ENCODE measurements around the gene SYNJ2. TPM values are rescaled to one million over a fixed set of nuclear protein-coding genes. Genes with fewer than 3 reads are reported as not detected.
"Not testable (repeated sequence)": the region's sequence is repeated elsewhere in the genome, so short reads cannot be mapped to it uniquely, and the experiment has no call there.

SYNJ2 gene
- polyA plus RNA-seq, 1 experiment, result 40.8 TPM

DNA sequence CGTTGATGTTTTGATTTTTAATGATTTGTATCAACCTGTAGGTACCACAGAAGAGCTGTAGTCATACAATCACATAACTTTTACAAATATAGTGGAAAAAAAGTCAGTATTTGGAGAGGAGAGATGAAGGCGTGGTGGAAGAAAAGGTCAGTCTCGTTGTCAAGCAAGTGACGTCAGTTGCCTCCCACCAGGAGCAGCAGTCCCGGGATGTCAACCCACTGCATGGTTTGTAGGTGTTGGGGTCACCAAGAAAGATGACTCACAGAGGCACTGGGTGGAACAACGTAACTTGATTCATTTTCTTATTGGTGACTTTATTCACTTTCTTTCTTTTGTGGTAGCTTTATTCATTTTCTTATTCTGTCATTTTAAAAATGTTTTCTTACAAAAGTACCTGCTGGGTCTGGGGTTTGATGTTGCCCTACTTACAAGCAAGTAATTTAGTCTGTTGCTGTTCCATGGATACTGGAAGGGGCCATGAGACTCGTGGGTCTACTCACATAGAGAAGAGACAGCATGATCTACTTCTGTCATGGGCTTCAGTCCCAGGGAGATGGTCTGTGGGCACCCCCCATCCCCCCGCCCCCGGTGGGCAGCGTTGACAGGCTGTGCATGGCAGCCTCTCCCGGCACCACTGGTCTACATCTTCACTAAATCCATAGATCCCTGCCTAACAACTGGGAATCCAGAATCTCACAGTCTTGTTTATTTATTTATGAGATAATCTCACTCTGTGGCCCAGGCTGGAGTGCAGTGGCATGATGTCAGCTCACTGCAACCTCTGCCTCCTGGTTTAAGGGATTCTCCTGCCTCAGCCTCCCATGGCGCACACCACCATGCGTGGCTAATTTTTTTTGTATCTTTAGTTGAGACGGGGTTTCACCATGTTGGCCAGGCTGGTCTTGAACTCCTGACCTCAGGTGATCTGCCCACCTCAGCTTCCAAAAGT is 36.4 kb upstream of the SYNJ2 start:
- POLR2A ChIA-PET, result no interaction called here
- DNase-seq (ENCODE audit: low read depth, low spot score), result no peak
- CTCF ChIA-PET, result no interaction called here

DNA sequence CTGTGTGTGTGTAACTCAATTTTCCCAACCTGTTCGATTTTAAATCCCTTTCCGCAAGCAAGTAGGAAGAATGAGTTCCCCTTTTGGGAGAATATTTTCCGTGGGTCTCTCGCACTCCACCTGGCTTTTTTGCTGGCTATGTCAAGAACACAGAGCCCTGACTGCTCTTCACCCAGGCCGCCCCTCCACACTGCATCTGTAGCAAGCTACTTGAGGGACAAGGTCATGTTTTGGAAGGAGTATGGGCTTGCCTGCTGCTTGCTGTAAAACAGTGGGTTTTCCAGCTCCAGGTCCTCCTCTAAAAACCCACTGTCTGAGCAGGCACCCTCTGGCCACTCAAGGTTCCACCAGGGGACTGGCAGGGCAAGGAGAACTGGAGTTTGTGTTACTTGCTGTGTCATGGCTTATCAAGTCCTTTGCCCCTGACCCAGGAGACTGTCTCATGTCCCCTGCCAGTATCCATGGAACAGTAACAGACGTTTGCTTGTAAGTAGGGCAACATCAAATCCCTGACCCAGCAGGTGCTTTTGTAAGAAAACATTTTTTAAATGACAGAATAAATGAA is 35.5 kb upstream of the SYNJ2 start:
- DNase-seq (ENCODE audit: low read depth, low spot score), result no peak
- POLR2A ChIA-PET, result no interaction called here
- Histone ChIP-seq H3K27me3 (ENCODE audit: control insufficient read depth, insufficient read depth, low read length) (no peaks in the 10 kb centered on the region), H3K9me3 (ENCODE audit: control insufficient read depth, insufficient read depth, low read length) (peaks cover 6% of the 10 kb centered on the region; the same call in 1 of the 2 replicates), H3K4me3 (ENCODE audit: low read depth, low read length) (no peak overlapping the region), H3K27ac (ENCODE audit: low read depth, low read length) (no peak overlapping the region)
- TF ChIP-seq, protein P1, sequence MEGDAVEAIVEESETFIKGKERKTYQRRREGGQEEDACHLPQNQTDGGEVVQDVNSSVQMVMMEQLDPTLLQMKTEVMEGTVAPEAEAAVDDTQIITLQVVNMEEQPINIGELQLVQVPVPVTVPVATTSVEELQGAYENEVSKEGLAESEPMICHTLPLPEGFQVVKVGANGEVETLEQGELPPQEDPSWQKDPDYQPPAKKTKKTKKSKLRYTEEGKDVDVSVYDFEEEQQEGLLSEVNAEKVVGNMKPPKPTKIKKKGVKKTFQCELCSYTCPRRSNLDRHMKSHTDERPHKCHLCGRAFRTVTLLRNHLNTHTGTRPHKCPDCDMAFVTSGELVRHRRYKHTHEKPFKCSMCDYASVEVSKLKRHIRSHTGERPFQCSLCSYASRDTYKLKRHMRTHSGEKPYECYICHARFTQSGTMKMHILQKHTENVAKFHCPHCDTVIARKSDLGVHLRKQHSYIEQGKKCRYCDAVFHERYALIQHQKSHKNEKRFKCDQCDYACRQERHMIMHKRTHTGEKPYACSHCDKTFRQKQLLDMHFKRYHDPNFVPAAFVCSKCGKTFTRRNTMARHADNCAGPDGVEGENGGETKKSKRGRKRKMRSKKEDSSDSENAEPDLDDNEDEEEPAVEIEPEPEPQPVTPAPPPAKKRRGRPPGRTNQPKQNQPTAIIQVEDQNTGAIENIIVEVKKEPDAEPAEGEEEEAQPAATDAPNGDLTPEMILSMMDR (IDR thresholded peaks at IDR 0.05; ENCODE audit: low read depth, low read length), result no peak
- CTCF ChIA-PET, result interaction anchor here (1.5 to 1.8 kb wide), 2 partner anchors 126 to 631 kb away, joined by 4 to 7 read pairs; no protein-coding TSS in a partner anchor

More for the DNA sequence above, 36.4 kb upstream of the SYNJ2 start:
- Histone ChIP-seq H3K4me3 (ENCODE audit: low read depth, low read length) (no peak overlapping the region), H3K9me3 (ENCODE audit: control insufficient read depth, insufficient read depth, low read length) (peaks cover 6% of the 10 kb centered on the region; the same call in 1 of the 2 replicates), H3K27ac (ENCODE audit: low read depth, low read length) (no peak overlapping the region), H3K27me3 (ENCODE audit: control insufficient read depth, insufficient read depth, low read length) (no peaks in the 10 kb centered on the region)
- TF ChIP-seq, protein P1 (IDR thresholded peaks at IDR 0.05; ENCODE audit: low read depth, low read length), result no peak

DNA sequence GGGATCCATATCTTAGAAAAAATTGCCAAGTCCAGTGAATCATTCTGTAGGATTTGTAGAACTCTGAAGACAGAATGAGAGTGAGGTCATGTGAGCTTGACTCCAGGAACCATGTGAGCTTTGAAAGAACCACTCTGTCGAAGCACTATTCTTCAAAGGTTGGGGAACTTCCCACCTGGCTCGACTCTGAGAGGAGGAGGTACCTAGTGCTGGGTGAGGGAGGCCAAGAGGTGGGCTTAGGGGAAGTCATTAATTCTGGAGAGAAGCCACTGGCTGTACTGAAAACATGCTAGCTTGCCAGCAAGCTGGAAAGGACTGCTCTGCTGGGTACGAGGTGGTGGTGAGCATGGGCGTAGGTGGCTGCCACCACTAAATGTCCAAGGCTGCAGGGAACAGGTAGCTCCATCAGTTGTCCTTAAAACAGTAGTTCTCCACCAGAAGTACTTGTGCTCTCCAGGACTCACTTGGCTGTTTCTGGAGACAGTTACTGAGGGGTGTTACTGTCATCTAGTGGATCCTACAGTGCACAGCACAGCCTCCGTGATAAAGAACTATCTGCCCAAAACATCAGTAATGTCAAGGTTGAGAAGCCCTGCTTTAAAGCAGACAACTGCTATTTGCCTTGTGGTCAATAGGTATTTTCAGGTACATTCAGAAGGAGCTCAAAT is 34.7 kb upstream of the SYNJ2 start:
- Histone ChIP-seq H3K27me3 (ENCODE audit: control insufficient read depth, insufficient read depth, low read length) (no peaks in the 10 kb centered on the region), H3K4me3 (ENCODE audit: low read depth, low read length) (no peak overlapping the region), H3K27ac (ENCODE audit: low read depth, low read length) (no peak overlapping the region), H3K9me3 (ENCODE audit: control insufficient read depth, insufficient read depth, low read length) (peaks cover 6% of the 10 kb centered on the region; the same call in 1 of the 2 replicates)
- CTCF ChIA-PET, result interaction anchor here (0.7 to 1.8 kb wide), 4 partner anchors 125 to 632 kb away, joined by 3 to 8 read pairs (median 6); no protein-coding TSS in a partner anchor
- TF ChIP-seq, protein P1 (IDR thresholded peaks at IDR 0.05; ENCODE audit: low read depth, low read length), result peak; percentile 38
- DNase-seq (ENCODE audit: low read depth, low spot score), result no peak
- POLR2A ChIA-PET, result no interaction called here

DNA sequence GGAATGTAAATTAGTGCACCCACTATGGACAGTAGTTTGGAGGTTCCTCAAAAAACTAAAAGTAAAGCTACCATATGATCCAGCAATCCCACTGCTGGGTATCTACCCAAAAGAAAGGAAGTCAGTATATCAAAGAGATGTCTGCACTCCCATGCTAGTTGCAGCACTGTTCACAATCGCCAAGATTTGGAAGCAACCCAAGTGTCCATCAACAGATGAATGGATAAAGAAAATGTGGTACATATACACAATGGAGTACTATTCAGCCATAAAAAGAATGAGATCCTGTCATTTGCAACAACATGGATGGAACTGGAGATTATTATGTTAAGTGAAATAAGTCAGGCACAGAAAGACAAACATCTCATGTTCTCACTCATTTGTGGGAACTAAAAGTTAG is 30.8 kb upstream of the SYNJ2 start:
- CTCF ChIA-PET, result interaction anchor here (0.6 kb wide), 1 partner anchor 1387 kb away, joined by 3 read pairs; no protein-coding TSS in a partner anchor
- H3K4me3 ChIP-seq (ENCODE audit: low read depth, low read length); POLR2A ChIA-PET; H3K27me3 ChIP-seq (ENCODE audit: control insufficient read depth, insufficient read depth, low read length); DNase-seq (ENCODE audit: low read depth, low spot score); H3K27ac ChIP-seq (ENCODE audit: low read depth, low read length); H3K9me3 ChIP-seq (ENCODE audit: control insufficient read depth, insufficient read depth, low read length): not testable (repeated sequence)

DNA sequence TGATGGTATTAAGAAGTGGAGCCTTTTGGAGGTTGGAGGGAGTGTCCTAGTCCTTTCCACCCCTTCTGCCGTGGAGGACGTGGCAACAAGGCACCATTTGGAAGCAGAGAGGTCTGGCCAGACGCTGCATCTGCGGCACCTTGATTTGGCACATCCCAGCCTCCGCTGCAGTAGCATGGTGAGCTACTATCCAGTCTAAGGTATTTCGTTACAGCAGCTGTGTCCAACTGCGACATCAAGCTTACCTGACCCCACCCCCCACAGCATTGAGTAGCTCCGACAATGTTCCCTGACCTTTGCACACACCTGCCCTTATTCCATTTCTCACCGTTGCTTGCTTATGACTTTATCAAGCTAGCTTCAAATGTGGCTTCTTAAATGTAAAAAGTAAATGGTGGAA is 29.8 kb upstream of the SYNJ2 start:
- ChIA-PET CTCF (interaction anchor here (1.1 kb wide), 1 partner anchor 120 kb away, joined by 4 read pairs; no protein-coding TSS in a partner anchor), POLR2A (no interaction called here)
- no peak overlapping the region for H3K4me3 ChIP-seq (ENCODE audit: low read depth, low read length)
- H3K9me3 ChIP-seq (ENCODE audit: control insufficient read depth, insufficient read depth, low read length), result no peaks in the 10 kb centered on the region; the same call in 1 of the 2 replicates
- TF ChIP-seq, protein P1 (IDR thresholded peaks at IDR 0.05; ENCODE audit: low read depth, low read length), result no peak
- no peaks in the 10 kb centered on the region for H3K27me3 ChIP-seq (ENCODE audit: control insufficient read depth, insufficient read depth, low read length)
- no peak for DNase-seq (ENCODE audit: low read depth, low spot score)
- H3K27ac ChIP-seq (ENCODE audit: low read depth, low read length), result no peak overlapping the region

Measured in AG04450 (cell line).